Hepatocyte (in vitro differentiated cells): Measurements from ENCODE around the gene KIF23.

Experiments used
- EZH2 ChIP-seq: fragments of 200-600 bp; sonication (generic); IDR thresholded peaks from 2 replicates; pipeline ENCODE4 v1.6.1; 2016; ENCODE audit warnings: antibody characterized with exemption, mild to moderate bottlenecking, borderline replicate concordance
- TF ChIP-seq, protein P1 (sequence below): fragments of 200-600 bp; sonication (generic); IDR thresholded peaks from 2 replicates; pipeline ENCODE4 v1.5.1; 2016; ENCODE audit warnings: antibody characterized with exemption, mild to moderate bottlenecking; ENCODE audit not compliant: poor library complexity

DNA sequence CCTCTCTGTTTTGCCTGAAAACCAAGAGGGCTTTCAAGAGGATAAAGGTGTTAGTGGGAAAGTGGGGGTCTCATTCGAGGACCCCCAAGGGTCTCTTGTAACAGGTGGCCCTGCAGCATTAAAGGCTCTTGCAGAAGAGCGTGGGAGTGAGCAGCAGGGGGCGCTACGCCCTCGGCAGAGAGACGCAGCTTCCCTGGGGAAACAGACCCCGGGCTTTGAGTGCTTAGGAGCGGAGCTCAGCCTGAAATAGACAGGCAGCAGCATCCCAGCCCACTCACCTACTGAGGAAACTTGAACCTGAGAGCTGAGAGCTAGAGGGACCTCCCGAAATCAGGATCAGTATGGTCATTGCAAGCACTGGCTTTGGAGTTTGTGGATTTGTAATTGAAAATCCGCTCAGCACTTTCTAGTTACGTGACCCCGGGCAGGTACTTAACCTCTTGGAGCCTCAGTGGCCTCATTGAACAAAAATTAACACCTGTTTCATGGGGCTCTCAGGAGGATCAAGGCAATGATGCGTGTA is 64.2 kb downstream of the KIF23 start:
- TF ChIP-seq, protein P1, sequence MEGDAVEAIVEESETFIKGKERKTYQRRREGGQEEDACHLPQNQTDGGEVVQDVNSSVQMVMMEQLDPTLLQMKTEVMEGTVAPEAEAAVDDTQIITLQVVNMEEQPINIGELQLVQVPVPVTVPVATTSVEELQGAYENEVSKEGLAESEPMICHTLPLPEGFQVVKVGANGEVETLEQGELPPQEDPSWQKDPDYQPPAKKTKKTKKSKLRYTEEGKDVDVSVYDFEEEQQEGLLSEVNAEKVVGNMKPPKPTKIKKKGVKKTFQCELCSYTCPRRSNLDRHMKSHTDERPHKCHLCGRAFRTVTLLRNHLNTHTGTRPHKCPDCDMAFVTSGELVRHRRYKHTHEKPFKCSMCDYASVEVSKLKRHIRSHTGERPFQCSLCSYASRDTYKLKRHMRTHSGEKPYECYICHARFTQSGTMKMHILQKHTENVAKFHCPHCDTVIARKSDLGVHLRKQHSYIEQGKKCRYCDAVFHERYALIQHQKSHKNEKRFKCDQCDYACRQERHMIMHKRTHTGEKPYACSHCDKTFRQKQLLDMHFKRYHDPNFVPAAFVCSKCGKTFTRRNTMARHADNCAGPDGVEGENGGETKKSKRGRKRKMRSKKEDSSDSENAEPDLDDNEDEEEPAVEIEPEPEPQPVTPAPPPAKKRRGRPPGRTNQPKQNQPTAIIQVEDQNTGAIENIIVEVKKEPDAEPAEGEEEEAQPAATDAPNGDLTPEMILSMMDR, result peak; percentile 96
- no peak for TF ChIP-seq EZH2
